Measurements from ENCODE around the gene SLC5A11.
"Not testable (repeated sequence)": the region's sequence is repeated elsewhere in the genome, so short reads cannot be mapped to it uniquely, and the experiment has no call there.

The SLC5A11 gene

DNA sequence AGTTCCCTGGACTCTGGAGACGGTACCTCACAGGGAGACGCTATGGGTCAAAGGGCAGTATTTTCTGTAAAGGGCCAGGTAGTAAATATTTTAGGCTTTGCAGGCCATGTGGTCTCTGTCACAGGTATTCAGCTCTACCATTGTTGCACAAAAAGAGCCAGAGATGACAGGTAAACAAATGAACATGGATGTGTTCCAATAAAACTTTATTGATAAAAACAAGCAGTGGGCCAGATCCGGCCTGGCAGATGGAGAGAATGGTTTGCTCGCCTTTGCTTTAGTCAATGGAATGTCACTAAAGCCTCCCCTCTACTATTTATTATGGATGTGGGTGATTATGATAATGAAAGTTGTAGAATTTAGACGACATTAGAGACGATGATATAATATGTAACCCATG lies 8.9 kb upstream of the SLC5A11 start:
- DNase-seq, result no peak

DNA sequence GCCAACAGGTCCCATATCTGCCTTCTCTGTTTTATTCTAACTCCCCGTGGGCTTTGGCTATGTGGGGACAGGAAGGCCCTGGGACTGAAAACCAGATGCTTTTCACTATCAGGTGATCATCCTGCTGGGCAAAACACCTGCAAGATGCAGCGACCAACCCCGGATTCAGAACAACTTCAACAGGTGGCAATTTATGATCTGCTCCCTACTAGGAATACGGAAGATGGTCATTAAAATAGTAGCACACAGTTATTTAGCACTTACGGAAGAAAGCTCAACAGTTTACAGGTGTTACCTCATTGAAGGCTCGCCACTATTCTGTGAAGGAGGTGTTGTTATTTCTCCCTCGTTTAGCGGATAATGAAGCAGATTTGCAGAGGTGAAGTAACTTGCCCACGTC lies 7.8 kb upstream of the SLC5A11 start:
- DNase-seq, result no peak

DNA sequence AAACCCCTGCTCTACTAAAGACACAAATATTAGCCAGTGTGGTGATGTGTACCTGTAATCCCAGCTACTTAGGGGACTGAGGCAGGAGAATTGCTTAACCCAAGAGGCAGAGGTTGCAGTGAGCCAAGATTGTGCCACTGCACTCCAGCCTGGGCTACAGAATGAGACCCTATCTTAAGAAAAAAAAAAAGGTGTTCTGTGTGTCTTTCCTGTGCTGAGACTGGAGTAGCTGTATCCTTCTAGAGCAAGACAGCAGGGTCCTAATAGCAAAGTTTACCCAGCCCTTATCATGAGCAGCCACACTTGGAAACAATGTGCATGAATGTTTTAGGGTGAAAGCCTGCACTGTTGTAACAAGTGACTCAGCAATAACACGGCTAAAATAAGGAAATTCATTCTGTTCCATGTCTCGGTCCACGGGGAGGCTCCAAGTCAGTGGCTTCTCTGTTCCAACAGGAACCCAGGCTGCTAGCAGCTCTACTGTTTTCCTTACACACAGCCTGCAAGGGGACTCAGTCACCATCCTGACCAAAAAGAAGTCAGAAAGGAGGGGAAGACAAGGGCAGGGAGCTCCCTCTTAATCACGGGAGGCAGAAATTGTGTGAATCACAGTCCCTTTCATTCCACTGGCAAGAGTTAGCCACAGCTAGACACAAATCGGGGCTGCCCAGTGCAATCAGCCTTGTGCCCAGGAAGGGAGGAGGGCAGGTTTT lies 7.1 kb upstream of the SLC5A11 start:
- DNase-seq, result no peak

DNA sequence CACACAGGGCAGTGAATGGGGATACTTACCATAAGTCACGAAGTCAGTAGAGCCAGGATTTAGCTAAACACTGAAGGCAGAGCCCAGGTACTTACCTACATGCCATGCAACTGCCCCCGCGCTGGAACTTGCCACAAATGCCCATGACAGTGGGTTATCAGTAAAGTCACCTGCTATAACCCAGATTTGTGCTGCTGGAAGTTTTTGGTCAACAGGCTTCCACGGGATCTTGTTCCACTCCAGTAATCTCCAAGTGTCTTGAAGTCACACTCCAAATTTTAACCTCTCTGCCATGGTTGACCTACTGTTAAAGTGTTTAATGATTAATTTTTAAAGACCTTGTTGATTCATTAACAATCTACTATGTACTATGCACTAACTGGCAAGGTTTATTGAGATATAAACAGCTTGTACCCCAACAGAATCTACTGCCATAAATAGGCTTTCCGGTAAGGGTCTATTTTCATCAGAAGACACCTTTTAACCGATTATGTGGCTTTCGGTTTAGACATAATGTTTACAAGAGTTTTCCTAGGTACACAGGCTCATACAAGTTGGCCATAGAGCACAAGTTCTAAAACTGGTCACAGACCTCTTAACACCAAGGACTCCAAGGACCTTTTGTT lies 6.3 kb upstream of the SLC5A11 start:
- no peak for DNase-seq

DNA sequence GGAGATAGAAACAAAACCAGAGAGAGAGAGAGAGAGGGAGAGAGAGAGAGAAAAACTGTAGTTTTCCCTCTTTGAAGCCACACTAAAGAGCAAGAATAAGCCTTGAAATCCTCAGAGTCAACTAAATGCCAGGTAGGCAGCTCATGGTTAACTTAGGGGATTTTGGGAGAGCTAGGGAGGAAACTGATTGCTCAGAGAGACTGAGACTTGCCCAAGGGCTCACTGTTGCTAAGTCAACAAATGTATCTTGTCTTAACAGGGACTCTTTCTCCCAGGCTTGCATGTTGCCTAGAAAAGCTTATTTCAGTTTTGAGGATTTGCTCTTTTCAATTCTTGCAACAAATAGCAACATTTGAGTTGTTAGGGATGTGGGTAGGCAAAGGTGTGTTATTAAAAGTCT lies 4.5 kb upstream of the SLC5A11 start:
- no peak for DNase-seq

DNA sequence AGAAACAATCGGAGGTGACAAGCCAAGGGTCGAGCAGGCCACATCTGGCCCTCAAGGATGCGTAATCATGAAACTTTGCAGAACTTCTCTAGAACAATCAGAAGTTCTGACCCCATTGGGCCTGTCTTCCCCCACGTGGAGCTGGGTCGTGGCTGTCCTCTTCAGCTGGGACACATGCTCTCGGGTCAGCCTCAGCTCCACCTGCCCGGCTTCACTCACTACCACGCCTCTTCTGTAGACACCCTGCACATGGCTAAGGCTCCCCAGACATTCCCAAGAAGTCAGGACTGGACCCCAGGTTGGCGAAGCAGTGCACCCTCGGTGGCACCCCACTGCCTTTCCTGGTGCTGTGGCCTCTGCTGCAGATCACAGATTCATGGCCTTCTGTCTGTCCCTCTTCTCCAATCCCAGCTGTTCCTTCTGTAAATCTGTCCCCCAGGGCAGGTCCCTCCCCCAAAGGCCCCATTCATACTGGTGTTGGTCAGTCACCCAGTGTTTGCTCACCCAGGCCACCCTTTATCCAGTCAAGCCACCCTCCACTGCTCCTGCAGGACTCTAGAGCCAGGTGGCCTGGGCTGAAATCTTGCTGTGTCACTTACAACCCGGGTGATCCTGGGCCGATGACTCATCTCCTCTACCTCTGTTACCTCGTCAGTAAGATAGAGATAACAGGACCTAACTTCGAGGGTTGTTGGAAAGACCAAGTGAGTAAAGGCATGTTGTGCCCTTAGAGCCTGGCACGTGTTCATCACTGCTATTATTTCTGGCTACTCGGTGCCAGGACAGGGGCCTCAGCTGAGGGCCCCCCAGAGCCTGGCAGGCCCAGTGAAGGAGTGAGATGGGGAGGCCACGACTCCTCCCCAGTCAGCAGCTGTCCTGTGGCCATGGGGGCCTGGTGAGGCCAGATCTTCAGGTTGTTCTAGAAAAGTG lies 1.4 kb upstream of the SLC5A11 start:
- no peak for DNase-seq

DNA sequence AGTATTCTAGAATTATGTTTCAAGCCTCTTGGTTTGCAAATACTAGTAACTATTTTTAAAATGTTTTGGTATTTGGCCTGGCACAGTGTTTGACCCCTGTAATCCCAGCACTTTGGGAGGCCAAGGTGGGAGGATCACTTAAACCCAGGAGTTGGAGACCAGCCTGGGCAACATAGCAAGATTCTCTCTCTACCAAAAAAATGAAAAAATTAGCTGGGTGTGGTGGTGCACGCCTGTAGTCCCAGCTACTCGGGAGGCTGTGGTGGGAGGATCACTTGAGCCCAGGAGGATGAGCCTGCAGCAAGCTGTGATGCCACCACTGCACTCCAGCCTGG lies 765 bp upstream of the SLC5A11 start:
- DNase-seq, result not testable (repeated sequence)

DNA sequence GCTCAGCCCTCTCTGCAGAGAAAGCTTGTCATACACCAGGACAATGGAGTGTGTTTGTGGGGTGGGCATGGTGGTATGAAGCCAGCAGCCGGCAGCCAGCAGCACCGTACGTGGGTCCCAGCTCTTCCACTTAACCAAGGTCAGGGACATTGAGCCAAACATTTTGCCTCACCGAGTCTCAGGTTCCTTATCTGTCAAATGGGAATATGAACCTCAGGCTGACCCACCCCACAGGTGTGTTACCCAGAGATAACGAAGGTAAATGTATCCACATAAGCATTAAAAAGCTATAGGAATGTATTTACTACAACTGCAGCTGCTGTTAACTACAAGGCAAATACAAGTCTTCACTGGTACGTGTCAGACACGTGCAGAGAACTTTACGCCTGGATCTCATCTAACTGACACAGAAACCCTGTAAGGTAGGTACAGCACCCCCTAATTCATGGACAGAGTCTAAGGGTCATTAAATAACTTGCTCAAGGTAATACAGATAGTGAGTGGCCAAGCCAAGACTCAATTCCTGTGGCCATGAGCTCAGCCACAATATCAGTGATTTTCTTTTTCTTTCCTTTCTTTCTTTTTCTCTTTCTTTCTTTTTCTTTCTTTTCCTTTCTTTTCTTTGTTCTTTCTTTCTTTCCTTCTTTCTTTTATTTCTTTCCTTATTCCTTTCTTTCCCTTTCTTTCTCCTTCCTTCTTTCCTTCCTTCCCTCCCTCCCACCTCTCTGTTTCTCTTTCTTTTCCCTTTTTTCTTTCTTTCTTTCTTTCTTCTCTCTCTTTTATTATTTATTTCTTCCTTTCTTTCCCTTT lies 990 bp downstream of the SLC5A11 start:
- DNase-seq, result no peak

DNA sequence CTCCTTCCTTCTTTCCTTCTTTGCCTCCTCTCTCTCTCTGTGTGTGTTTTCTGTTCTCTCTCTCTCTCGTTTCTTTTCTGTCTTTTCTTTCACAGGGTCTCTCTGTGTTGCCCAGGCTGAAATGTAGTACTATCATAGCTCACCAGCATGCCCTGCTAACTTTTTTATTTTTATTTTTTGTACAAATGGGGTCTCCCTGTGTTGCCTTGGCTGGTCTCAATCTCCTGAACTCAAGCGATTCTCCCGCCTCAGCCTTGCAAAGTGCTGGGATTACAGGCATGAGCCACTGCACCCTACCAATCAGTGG lies 1.5 kb downstream of the SLC5A11 start:
- DNase-seq, result no peak

DNA sequence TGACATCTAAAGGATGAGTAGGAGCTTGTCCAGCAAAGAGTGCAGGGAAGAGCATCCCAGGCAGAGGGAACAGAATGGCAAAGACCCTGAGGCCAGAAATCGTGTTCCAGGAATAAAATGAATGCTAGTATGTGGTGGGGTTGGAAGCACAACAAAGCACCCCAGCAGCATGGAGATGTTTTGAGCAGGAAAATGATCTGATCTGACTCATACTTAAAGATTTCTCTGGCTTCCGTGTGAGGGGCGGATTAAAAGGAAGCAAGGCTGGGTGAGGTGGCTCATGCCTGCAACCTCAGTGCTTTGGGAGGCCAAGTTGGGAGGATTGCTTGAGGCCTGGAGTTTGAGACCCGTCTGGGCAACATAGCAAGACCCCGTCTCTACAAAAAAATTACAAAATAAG lies 2.3 kb downstream of the SLC5A11 start:
- DNase-seq, result no peak

DNA sequence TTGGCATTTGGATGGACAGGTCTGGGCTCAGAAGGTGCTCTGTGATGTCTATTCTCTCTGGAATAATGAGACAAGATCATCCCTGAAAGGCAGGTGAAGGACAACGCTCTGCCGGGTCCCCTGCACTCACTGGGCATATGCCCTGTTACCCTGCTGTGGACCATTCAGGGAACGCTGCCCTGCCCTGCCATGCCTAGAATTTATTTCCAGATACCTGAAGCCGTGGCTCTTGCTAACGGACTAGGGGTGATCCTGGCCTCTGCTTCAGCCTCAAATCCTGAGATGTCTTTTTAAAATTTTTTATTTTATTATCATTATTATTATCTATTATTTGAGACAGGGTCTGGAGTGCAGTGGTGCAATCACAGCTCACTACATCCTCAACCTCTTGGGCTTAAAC lies 3.9 kb downstream of the SLC5A11 start:
- no peak for DNase-seq

DNA sequence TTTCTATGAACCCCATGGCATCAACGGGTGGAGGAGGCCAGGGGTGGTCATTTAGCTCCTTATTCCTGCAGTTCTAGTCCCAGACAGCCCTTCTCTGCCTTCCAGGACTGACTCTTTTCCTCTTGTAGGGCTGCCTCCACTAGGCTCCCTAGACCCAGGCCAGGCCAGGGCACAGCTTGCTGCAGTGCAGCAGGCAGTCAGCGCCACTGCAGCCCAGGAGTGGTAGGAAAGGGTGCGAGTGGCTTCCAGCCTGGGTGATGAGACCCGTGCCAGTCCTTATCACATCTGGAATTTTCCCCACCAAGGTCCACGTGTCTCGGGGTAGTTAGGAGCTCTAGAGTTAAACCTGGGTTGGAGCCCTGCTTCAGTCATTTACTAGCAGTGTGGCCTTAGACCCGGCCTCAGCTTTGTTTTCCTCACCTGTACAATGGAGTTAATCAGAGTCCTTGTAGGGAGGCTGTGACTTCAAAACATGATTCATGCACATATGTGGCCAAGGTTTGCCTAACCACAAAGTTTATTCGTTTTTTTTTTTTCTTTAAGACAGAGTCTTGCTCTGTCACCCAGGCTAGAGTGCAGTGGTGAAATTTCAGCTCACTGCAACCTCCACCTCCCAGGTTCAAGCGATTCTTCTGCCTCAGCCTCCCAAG lies 4.7 kb downstream of the SLC5A11 start:
- no peak for DNase-seq

DNA sequence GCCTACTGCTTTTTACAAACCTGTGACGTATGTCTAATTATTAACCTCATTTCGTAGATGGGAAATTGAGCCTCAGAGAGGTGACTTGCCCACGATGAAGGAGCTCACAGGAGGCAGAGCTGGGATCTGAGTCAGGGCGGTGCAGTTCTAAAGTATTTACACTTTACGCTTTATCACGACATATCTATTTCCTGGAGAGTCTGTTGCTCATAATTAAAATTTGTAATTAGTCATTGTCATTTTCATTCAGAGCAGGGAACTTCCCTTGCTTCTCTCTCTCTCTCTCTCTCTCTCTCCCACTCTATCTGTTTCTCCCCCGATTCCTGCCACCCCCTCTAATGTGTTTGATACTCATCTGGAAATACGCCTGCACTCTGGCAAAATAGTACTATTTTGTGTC lies 5.9 kb downstream of the SLC5A11 start:
- no peak for DNase-seq

DNA sequence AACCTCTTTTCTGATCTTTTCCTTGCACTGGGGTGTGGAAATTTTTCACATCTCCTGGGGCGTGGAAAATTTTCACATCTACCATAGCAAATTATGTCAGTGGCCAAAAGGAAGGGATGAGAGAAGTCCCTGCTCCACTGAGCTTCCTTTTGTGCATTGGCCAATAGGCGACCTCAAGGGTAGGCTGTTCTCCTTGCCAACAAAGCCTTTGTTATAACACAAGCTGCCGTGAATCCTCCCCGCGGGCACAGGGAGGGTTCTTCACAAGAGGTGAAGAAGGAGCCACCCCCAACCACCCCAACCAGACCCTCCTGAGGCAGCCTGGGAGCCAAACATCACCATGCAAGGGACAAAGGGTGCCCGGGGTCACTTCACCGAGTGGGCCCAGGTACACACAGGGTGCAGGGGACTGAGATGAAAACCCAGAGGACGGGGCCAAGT lies 6.5 kb downstream of the SLC5A11 start:
- no peak for DNase-seq

DNA sequence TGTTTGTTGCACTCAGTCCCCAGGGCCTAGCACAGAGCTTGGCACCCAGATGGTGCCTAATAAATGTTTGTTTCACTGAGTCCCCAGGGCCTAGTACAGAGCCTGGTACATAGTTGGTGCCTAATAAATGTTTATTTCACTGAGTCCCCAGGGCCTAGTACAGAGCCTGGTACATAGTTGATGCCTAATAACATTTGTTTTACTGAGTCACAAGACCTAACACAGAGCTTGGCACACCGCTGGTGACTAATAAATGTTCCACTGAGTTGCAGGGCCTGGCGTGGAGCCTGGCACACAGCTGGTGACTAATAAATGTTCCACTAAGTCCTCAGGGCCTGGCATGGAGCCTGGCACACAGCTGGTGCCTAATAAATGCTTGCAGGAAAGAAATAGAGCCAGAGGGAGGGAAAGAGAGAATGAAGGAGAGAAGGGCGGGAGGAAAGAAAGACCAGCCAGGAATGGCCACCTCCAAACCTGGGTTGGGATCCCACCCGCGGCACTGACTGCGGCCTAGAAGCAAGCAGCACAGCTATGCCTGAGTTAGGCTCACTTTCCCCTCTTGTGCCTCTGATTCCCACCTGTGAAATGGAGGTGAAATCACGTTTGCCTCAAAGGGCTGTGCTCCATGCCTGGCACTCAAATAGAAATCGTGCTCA lies 7.5 kb downstream of the SLC5A11 start:
- no peak for DNase-seq

DNA sequence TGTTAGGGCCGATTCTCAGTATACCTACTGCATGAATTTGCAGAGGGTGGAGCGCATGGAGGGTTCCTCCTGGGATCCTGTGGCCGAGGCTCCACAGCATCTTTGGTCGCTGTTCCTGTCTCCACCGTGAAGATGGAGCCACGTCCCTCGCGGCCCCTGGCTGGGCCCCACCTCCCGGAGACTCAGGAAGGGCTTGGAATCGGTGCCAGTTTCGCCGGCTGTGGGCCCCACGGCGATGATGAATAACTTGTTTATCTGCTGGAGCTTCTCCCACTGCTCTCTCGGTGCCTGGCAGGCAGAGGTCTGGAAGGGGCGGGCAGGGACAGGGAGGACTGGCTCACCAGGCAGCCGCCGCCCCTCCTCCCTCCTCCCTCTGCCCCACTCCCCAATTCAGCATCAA lies 8.1 kb downstream of the SLC5A11 start:
- DNase-seq, result no peak

DNA sequence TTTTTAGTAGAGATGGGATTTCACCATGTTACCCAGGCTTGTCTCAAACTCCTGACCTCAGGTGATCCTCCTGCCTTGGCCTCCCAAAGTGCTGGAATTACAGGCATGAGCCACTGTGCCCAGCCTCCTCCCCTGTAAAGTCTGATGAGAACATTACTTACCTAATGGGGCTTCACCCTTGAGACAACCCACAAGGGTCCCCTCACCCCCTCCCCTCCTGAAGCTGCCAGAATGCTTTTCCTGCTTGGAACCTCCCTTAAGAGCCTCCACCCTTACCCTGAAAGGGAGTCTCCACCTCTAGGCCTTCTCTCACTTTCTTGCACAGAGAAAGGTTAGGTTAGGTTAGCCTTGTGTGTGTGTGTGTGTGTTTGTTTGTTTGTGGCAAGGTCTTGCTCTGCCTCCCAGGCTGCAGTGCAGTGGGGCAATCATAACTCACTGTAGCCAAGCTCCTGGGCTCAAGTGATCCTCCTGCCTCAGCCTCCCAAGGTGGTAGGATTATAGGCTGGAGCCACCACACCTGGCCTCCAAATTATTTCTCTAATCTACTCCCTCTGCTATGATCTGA lies 8.9 kb downstream of the SLC5A11 start:
- no peak for DNase-seq

DNA sequence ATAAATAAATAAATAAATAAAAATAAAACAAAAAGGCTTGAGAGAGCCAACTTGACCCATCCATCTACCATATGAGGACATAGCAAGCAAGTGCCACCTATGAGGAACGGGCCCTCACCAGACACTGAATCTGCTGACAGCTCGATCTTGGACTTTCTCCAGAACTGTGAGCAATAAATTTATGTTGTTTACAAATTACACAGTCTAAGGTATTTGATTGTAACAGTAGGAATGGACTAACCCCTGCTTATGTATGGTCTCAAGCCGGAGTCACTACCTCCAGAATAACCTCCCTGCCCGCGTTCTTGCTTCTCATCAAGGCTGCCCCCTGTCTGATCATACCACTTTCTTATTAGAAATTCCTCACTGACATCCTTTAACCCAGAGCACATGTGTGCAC lies 9.9 kb downstream of the SLC5A11 start:
- DNase-seq, result no peak

DNA sequence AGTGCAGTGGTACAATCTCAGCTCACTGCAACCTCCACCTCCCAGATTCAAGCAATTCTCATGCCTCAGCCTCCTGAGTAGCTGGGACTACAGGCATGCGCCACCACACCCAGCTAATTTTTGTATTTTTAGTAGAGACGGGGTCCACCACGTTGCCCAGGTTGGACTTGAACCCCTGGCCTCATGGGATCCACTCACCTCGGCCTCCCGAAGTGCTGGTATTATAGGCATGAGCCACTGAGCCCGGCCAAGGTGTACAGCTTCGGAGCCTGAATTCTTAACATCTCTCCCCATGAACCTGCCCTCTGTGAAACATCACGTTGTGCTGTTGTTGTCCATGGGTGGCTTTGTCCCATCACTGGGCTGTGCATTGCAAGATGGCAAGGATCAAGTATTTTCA lies 11.1 kb downstream of the SLC5A11 start:
- not testable (repeated sequence) for DNase-seq

DNA sequence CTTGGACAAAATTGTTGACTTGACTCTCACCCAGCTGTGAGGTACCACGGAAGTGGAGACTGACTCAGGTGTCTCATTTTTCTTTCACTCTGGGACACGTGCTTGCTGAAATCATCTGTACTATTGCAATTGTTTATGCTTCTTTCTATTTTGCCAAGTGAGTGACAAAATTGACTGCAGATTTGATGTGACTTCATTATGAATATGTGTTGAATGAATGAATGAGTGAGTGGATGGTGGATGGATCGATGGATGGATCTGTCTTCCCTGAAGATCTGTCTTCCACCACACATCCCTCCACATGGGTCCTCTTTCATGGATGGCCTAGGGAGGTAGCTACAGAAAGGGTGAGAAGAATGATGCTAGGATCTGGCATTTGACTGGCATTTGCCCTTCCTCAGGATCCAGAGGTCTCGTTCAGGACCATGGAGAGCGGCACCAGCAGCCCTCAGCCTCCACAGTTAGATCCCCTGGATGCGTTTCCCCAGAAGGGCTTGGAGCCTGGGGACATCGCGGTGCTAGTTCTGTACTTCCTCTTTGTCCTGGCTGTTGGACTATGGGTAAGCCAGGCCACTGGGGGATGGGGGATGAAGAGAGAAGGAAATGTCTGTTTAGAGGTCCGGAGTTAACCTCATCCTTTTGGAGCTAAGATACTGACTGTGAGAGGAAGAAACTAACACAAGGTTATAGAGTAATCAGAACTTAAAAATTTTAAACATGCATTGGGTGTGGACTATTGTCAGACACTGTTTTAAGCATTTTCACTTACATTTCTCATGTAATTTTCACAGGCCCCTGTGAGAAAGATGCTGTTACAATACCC lies 12.7 kb downstream of the SLC5A11 start:
- DNase-seq, result no peak

DNA sequence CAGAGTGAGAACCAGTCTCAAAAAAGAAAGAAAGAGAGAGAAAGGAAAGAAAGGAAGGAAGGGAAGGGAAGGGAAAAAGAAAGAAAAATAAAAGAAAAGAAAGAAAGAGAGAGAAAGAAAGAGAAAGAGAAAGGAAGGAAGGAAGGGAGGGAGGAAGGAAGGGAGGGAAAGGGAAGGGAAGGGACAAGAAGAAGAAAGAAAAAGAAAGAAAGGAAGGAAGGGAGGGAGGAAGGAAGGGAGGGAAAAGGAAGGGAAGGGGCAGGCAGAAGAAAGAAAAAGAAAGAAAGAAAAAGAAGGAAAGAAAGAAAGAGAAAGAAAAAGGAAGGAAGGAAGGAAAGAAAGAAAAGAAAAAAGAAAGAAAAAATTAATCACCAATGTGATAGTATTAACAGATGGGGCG lies 15.7 kb downstream of the SLC5A11 start:
- DNase-seq, result no peak
